Keratinocyte (primary cell): ENCODE results near the gene CD101.

ENCODE experiments used
- CTCF ChIP-seq, 3 experiments: IDR thresholded peaks in 1 of 3; conservative IDR thresholded peaks in 1 of 3; optimal IDR thresholded peaks in 1 of 3; 2 replicates in 2 of 3; 3 replicates in 1 of 3; pipeline versions ENCODE3 to v1.5.1; 2011; ENCODE audit warnings: low read length in 3 of 3, mild to moderate bottlenecking in 3 of 3, moderate library complexity in 2 of 3, control low read depth in 1 of 3, inconsistent platforms in 1 of 3; ENCODE audit not compliant: insufficient read depth in 2 of 3; ENCODE audit errors: extremely low read depth in 1 of 3
- EZH2 ChIP-seq: IDR thresholded peaks from one replicate; pipeline ENCODE4 v1.6.1; 2012; ENCODE audit warnings: inconsistent platforms, mild to moderate bottlenecking, low read length, moderate library complexity

GRCh38 chr1:117038236-117038635, 36.7 kb downstream of the CD101 start:
- TF ChIP-seq CTCF (optimal IDR thresholded peaks at IDR 0.05 in 1 of 3, IDR thresholded peaks at IDR 0.05 in 1 of 3, conservative IDR thresholded peaks at IDR 0.05 in 1 of 3; ENCODE audit: extremely low read depth in 1 of 3, insufficient read depth in 2 of 3, low read length in 3 of 3) (no peak), EZH2 (no peak)
